GM18909 (cell line): ENCODE results near the gene EDEM1.
"Not testable (repeated sequence)": the region's sequence is repeated elsewhere in the genome, so short reads cannot be mapped to it uniquely, and the experiment has no call there.

Experiments used
- ATAC-seq: cut with Tn5 transposase; IDR thresholded peaks from one replicate; pipeline ENCODE4 v1.9.1; 2021; ENCODE audit warnings: mild to moderate bottlenecking; ENCODE audit not compliant: unreplicated experiment, poor library complexity

Gene EDEM1

GRCh38 chr3:5227812-5228211 is 40.3 kb downstream of the EDEM1 start:
- ATAC-seq = no peak

GRCh38 chr3:5229414-5229813 is 41.9 kb downstream of the EDEM1 start:
- ATAC-seq = no peak

GRCh38 chr3:5231074-5231473 is 43.6 kb downstream of the EDEM1 start:
- no peak for ATAC-seq

- no peak for ATAC-seq
Observed at GRCh38 chr3:5231487-5231886, 44.0 kb downstream of the EDEM1 start.

- ATAC-seq = no peak
Observed at GRCh38 chr3:5232570-5232969, 45.1 kb downstream of the EDEM1 start.

GRCh38 chr3:5233026-5233425 is 45.5 kb downstream of the EDEM1 start:
- ATAC-seq = no peak

- no peak for ATAC-seq
Observed at GRCh38 chr3:5235655-5236054, 48.1 kb downstream of the EDEM1 start.

- no peak for ATAC-seq
Observed at GRCh38 chr3:5238545-5238944, 51.0 kb downstream of the EDEM1 start.

- ATAC-seq = no peak
Observed at GRCh38 chr3:5239602-5240001, 52.1 kb downstream of the EDEM1 start.

- no peak for ATAC-seq
Observed at GRCh38 chr3:5240740-5241139, 53.2 kb downstream of the EDEM1 start.

GRCh38 chr3:5242785-5243184 is 55.3 kb downstream of the EDEM1 start:
- not testable (repeated sequence) for ATAC-seq

- no peak for ATAC-seq
Observed at GRCh38 chr3:5245927-5246326, 58.4 kb downstream of the EDEM1 start.

- ATAC-seq = no peak
Observed at GRCh38 chr3:5248822-5249221, 61.3 kb downstream of the EDEM1 start.

GRCh38 chr3:5250467-5251195 is 63.1 kb downstream of the EDEM1 start:
- ATAC-seq = no peak

- ATAC-seq = no peak
Observed at GRCh38 chr3:5251196-5251583, 63.7 kb downstream of the EDEM1 start.

- ATAC-seq = no peak
Observed at GRCh38 chr3:5252131-5252530, 64.6 kb downstream of the EDEM1 start.

GRCh38 chr3:5254281-5255048 is 67.0 kb downstream of the EDEM1 start:
- no peak for ATAC-seq

GRCh38 chr3:5255404-5256344 is 68.2 kb downstream of the EDEM1 start:
- ATAC-seq = no peak

- ATAC-seq = no peak
Observed at GRCh38 chr3:5258526-5258925, 71.0 kb downstream of the EDEM1 start.

GRCh38 chr3:5260992-5261501 is 73.5 kb downstream of the EDEM1 start:
- ATAC-seq = no peak

GRCh38 chr3:5262507-5262906 is 75.0 kb downstream of the EDEM1 start:
- no peak for ATAC-seq
